Gastroesophageal sphincter (tissue), 4 donors: ENCODE results near the gene LAMB1. TPM values are rescaled to one million over a fixed set of nuclear protein-coding genes. Genes with fewer than 3 reads are reported as not detected.

Source experiments
- ATAC-seq: fragments of 150-250 bp; one replicate; pipeline ENCODE4 v1.9.1; 2016; ENCODE audit warnings: mild to moderate bottlenecking, moderate library complexity
- H3K27ac ChIP-seq, 4 donors: fragments of 200-600 bp; sonication (generic) in 3 of 4; 1 replicate in 3 of 4; 2 replicates in 1 of 4; pipeline ENCODE4 v1.5.1; 2016 to 2019
- H3K27me3 ChIP-seq: fragments of 200-600 bp; sonication (generic); one replicate; pipeline ENCODE4 v1.5.1; 2019
- H3K36me3 ChIP-seq, 2 donors: fragments of 200-600 bp; sonication (generic); one replicate each; pipeline ENCODE4 v1.5.1; 2019; ENCODE audit warnings: control low read depth in 1 of 2
- H3K4me1 ChIP-seq, 3 donors: fragments of 200-600 bp; sonication (generic); 1 replicate in 2 of 3; 2 replicates in 1 of 3; pipeline ENCODE4 v1.5.1; 2016 to 2019; ENCODE audit warnings: control low read depth in 2 of 3
- H3K4me3 ChIP-seq, 2 donors: fragments of 200-600 bp; sonication (generic); one replicate each; pipeline ENCODE4 v1.5.1; 2019; ENCODE audit warnings: mild to moderate bottlenecking in 1 of 2, moderate library complexity in 1 of 2
- H3K9me3 ChIP-seq, 3 donors: fragments of 200-600 bp; sonication (generic); one replicate each; pipeline ENCODE4 v1.5.1; 2017 to 2019; ENCODE audit warnings: control low read depth in 2 of 3
- EP300 ChIP-seq: sonication (generic); formaldehyde crosslinking; IDR thresholded peaks from one replicate; pipeline ENCODE4 v1.6.1; 2017; ENCODE audit warnings: antibody characterized with exemption, mild to moderate bottlenecking
- POLR2A ChIP-seq, 2 donors: fragments of 450-650 bp; IDR thresholded peaks; one replicate each; pipeline ENCODE4 v1.6.1; 2017; ENCODE audit warnings: antibody characterized with exemption in 2 of 2, mild to moderate bottlenecking in 2 of 2, moderate library complexity in 1 of 2
- POLR2AphosphoS5 ChIP-seq: sonication (generic); formaldehyde crosslinking; IDR thresholded peaks from one replicate; pipeline ENCODE4 v1.6.1; 2017; ENCODE audit warnings: antibody characterized with exemption
- WGBS, 2 donors: methylation state at CpG; one replicate each; pipeline ENCODE4 v1.1.5; 2018; ENCODE audit warnings: low coverage in 1 of 2; 5-methylcytosine and 5-hydroxymethylcytosine counted together
- total RNA-seq, 4 donors: library from RNA; depleted of rRNA; stranded (reverse); fragments of >200 nt; gene quantifications; one replicate each; pipeline ENCODE4 v1.1.0, GENCODE V29; 2016
- TF ChIP-seq, protein P1 (sequence below), 4 experiments: fragments of 200-600 bp in 2 of 4; fragments of 450-650 bp in 2 of 4; sonication (generic) in 1 of 4; IDR thresholded peaks; one replicate each; pipeline ENCODE4 v1.5.1; 2017 to 2019; ENCODE audit warnings: antibody characterized with exemption in 4 of 4, mild to moderate bottlenecking in 2 of 4, moderate library complexity in 2 of 4

The LAMB1 gene
- total RNA-seq, 4 donors from 2014 or later, result 130 to 193 (median 179) TPM

- H3K36me3 ChIP-seq, result no peaks in the 10 kb centered on the region
- H3K4me3 ChIP-seq, result no peak overlapping the region
- 85 to 95% methylated on average over 2 of the region's 2 CpGs for WGBS, 2 donors
- H3K4me1 ChIP-seq, result peaks cover 0 to 35% (median 0%) of the 10 kb centered on the region in 3 donors
- TF ChIP-seq POLR2A (IDR thresholded peaks at IDR 0.05), result no peak
- no peak for TF ChIP-seq POLR2AphosphoS5
- no peak for TF ChIP-seq EP300
- TF ChIP-seq, protein P1, sequence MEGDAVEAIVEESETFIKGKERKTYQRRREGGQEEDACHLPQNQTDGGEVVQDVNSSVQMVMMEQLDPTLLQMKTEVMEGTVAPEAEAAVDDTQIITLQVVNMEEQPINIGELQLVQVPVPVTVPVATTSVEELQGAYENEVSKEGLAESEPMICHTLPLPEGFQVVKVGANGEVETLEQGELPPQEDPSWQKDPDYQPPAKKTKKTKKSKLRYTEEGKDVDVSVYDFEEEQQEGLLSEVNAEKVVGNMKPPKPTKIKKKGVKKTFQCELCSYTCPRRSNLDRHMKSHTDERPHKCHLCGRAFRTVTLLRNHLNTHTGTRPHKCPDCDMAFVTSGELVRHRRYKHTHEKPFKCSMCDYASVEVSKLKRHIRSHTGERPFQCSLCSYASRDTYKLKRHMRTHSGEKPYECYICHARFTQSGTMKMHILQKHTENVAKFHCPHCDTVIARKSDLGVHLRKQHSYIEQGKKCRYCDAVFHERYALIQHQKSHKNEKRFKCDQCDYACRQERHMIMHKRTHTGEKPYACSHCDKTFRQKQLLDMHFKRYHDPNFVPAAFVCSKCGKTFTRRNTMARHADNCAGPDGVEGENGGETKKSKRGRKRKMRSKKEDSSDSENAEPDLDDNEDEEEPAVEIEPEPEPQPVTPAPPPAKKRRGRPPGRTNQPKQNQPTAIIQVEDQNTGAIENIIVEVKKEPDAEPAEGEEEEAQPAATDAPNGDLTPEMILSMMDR (IDR thresholded peaks at IDR 0.05), result no peak
- H3K27ac ChIP-seq, result peak overlapping the region in 2 of 4 donors; percentile 26 to 48
- H3K9me3 ChIP-seq, result no peaks in the 10 kb centered on the region
- no peak for ATAC-seq
- no peaks in the 10 kb centered on the region for H3K27me3 ChIP-seq
Measured at GRCh38 chr7:108015740-108016139, 12.8 kb upstream of the LAMB1 start.

- TF ChIP-seq POLR2A (IDR thresholded peaks at IDR 0.05), result no peak
- TF ChIP-seq EP300, result no peak
- peak; percentile 31 for TF ChIP-seq POLR2AphosphoS5
- Histone ChIP-seq H3K27me3 (no peaks in the 10 kb centered on the region), H3K27ac (peak overlapping the region; percentile 46 to 56 (median 48)), H3K4me1 (peaks cover 0 to 39% (median 0%) of the 10 kb centered on the region in 3 donors), H3K9me3 (no peaks in the 10 kb centered on the region), H3K36me3 (no peaks in the 10 kb centered on the region), H3K4me3 (no peak overlapping the region)
- ATAC-seq, result no peak
- WGBS, 2 donors, result 25 to 42% methylated on average over 2 to 6 of the region's 6 CpGs
Measured at GRCh38 chr7:108014747-108015682, 12.1 kb upstream of the LAMB1 start.

- Histone ChIP-seq H3K9me3 (no peaks in the 10 kb centered on the region), H3K4me1 (peaks cover 0 to 39% (median 0%) of the 10 kb centered on the region in 3 donors), H3K27ac (no peak overlapping the region), H3K36me3 (no peaks in the 10 kb centered on the region), H3K4me3 (no peak overlapping the region), H3K27me3 (no peaks in the 10 kb centered on the region)
- WGBS, 2 donors, result 34 to 42% methylated on average over 2 of the region's 2 CpGs
- TF ChIP-seq, protein P1 (IDR thresholded peaks at IDR 0.05), result no peak
- TF ChIP-seq POLR2AphosphoS5, result no peak
- TF ChIP-seq EP300, result no peak
- no peak for TF ChIP-seq POLR2A (IDR thresholded peaks at IDR 0.05)
- ATAC-seq, result no peak
Measured at GRCh38 chr7:108014215-108014614, 11.3 kb upstream of the LAMB1 start.

DNA sequence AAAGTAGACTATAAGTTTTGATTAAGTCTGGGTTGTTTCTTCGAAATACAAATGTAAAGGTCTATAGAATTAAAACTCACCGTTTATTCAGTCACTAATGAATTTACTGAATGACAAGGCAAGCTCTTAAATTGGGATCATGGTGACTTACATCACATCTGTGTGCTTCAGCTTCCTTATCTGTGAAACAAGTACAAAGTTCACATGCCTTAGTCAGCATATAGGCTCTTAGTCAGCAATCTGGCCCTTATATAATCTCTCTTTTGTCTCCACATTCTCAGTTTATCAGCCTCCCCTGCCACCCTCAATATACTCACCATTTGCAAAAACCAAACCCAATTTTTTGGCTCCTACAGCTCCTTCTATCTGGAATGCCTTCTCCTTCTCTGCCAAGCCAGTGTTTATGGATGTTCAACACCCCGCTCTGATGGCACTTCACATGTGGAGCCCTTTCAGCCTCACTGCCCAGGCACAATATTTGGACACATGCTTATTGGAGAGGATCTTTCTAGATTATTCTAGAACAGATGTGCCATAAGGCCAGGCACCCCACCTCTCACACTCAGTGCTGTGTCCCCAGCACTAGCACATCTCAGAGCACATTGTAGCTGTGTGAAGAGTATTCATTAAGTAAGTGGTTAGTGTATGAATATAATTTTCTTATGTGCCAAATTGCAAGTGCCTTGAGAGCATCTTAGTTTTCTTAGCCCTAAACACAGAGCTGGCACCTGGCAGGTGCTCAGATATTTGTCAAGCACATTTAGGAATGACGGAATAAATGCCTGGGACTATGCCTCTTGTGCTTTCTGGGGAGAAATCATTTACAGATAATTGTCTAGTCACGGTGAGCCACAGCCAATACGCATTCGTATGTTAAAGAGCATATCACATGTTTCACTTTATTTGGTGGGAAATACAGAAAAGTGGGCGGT, 9.8 kb upstream of the LAMB1 start:
- no peak for ATAC-seq
- H3K4me1 ChIP-seq, result peaks cover 0 to 39% (median 0%) of the 10 kb centered on the region in 3 donors
- TF ChIP-seq EP300, result no peak
- no peak for TF ChIP-seq POLR2A (IDR thresholded peaks at IDR 0.05)
- TF ChIP-seq POLR2AphosphoS5, result no peak
- TF ChIP-seq, protein P1 (IDR thresholded peaks at IDR 0.05), result no peak
- H3K27ac ChIP-seq, result no peak overlapping the region
- no peak overlapping the region for H3K4me3 ChIP-seq
- 87 to 91% methylated on average over 5 to 8 of the region's 8 CpGs for WGBS, 2 donors
- H3K9me3 ChIP-seq, result no peaks in the 10 kb centered on the region
- H3K27me3 ChIP-seq, result no peaks in the 10 kb centered on the region
- H3K36me3 ChIP-seq, result no peaks in the 10 kb centered on the region

DNA sequence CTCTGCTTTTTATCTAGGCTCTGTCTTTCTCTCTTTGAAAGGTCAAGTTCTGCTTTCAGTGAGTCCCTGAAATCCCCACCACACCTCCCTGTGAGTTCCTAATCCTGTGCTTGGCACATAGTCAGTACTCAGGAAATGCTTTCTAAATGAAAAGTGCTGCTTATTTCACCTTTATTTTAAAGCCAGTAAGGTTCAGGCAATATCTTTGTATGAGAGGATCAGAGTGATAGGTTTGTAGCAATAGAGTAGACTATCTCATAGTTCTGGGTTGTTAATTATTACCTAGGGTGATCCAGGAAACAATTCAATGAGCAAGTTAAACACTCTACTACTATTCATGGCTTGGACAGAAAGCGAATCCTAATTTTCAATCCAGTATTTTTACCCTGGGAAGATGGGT, 7.4 kb upstream of the LAMB1 start:
- Histone ChIP-seq H3K9me3 (no peaks in the 10 kb centered on the region), H3K36me3 (no peaks in the 10 kb centered on the region), H3K4me3 (no peak overlapping the region), H3K27me3 (no peaks in the 10 kb centered on the region), H3K27ac (peak overlapping the region in 2 of 4 donors; percentile 6 to 16), H3K4me1 (peaks cover 0 to 29% (median 0%) of the 10 kb centered on the region in 3 donors)
- TF ChIP-seq EP300 (no peak), POLR2A (IDR thresholded peaks at IDR 0.05) (no peak), POLR2AphosphoS5 (no peak)
- TF ChIP-seq, protein P1 (IDR thresholded peaks at IDR 0.05), result no peak
- WGBS, 2 donors, result 82 to 100% methylated on average over 1 of the region's 1 CpG
- ATAC-seq, result no peak
